Astrocyte (in vitro differentiated cells and primary cell): ENCODE results near the gene AP5S1. TPM values are rescaled to one million over a fixed set of nuclear protein-coding genes. Genes with fewer than 3 reads are reported as not detected.

ENCODE experiments used
- DNase-seq: peaks from one replicate; pipeline ENCODE4 v3.0.0-alpha.2; 2010; ENCODE audit warnings: low read depth
- FAIRE-seq: peaks from 2 replicates; lab custom pipeline; 2011; peaks lifted over from hg19 to GRCh38; lab: Jason Lieb, UNC
- H2AFZ ChIP-seq: 2 replicates; pipeline ENCODE4 v1.6.0; 2012; ENCODE audit warnings: low read depth, low read length, inconsistent platforms
- H3K27ac ChIP-seq: 2 replicates; pipeline ENCODE4 v1.5.1; 2011; ENCODE audit warnings: low read depth, low read length, inconsistent platforms
- H3K27me3 ChIP-seq: 2 replicates; pipeline ENCODE4 v1.6.0; 2011; ENCODE audit warnings: low read length, inconsistent platforms; ENCODE audit not compliant: insufficient read depth
- H3K36me3 ChIP-seq: 2 replicates; pipeline ENCODE4 v1.5.1; 2011; ENCODE audit warnings: low read length, inconsistent platforms; ENCODE audit not compliant: insufficient read depth
- H3K4me1 ChIP-seq: 2 replicates; pipeline ENCODE4 v1.5.1; 2011; ENCODE audit warnings: low read length, inconsistent platforms; ENCODE audit not compliant: insufficient read depth
- H3K4me2 ChIP-seq: 2 replicates; pipeline ENCODE4 v1.6.0; 2012; ENCODE audit warnings: low read length, inconsistent platforms
- H3K4me3 ChIP-seq: 2 replicates; pipeline ENCODE4 v1.5.1; 2011; ENCODE audit warnings: low read depth, mild to moderate bottlenecking, low read length, inconsistent platforms; ENCODE audit not compliant: insufficient read depth
- H3K79me2 ChIP-seq: 2 replicates; pipeline ENCODE4 v1.6.0; 2012; ENCODE audit warnings: mild to moderate bottlenecking, low read length, inconsistent platforms; ENCODE audit not compliant: insufficient read depth
- H3K9ac ChIP-seq: 2 replicates; pipeline ENCODE4 v1.6.0; 2012; ENCODE audit warnings: mild to moderate bottlenecking, low read length, inconsistent platforms
- H3K9me3 ChIP-seq: 2 replicates; pipeline ENCODE4 v1.5.1; 2012; ENCODE audit warnings: low read depth, mild to moderate bottlenecking, low read length, inconsistent platforms; ENCODE audit not compliant: insufficient read depth
- H4K20me1 ChIP-seq: 2 replicates; pipeline ENCODE4 v1.6.0; 2012; ENCODE audit warnings: low read length, inconsistent platforms; ENCODE audit not compliant: insufficient read depth
- H3K27ac Mint-ChIP-seq: one replicate; pipeline ENCODE4 v1.8.0; 2021; ENCODE audit warnings: mild to moderate bottlenecking, mixed read lengths; ENCODE audit not compliant: unreplicated experiment
- H3K27me3 Mint-ChIP-seq: one replicate; pipeline ENCODE4 v1.8.0; 2021; ENCODE audit warnings: low read depth, mixed read lengths; ENCODE audit not compliant: unreplicated experiment
- H3K36me3 Mint-ChIP-seq: one replicate; pipeline ENCODE4 v1.8.0; 2021; ENCODE audit warnings: low read depth, mixed read lengths; ENCODE audit not compliant: unreplicated experiment
- H3K4me1 Mint-ChIP-seq: one replicate; pipeline ENCODE4 v1.8.0; 2021; ENCODE audit warnings: low read depth, mixed read lengths; ENCODE audit not compliant: unreplicated experiment
- H3K4me3 Mint-ChIP-seq: one replicate; pipeline ENCODE4 v1.8.0; 2021; ENCODE audit warnings: mild to moderate bottlenecking, moderate library complexity, mixed read lengths; ENCODE audit not compliant: unreplicated experiment
- H3K9me3 Mint-ChIP-seq: one replicate; pipeline ENCODE4 v1.8.0; 2021; ENCODE audit warnings: mild to moderate bottlenecking, mixed read lengths; ENCODE audit not compliant: unreplicated experiment
- EZH2 ChIP-seq: IDR thresholded peaks from 2 replicates; pipeline ENCODE4 v1.6.1; 2012; ENCODE audit warnings: mild to moderate bottlenecking, low read length, inconsistent platforms; ENCODE audit not compliant: insufficient read depth
- total RNA-seq: library from RNA; stranded (reverse); gene quantifications from 2 replicates; pipeline ENCODE4 v1.2.1, GENCODE V29; 2021
- TF ChIP-seq, protein P1 (sequence below): IDR thresholded peaks from 2 replicates; pipeline ENCODE4 v1.5.1; 2011; ENCODE audit warnings: low read depth, mild to moderate bottlenecking, inconsistent platforms, low read length, moderate library complexity; ENCODE audit not compliant: insufficient read depth

The AP5S1 gene
- total RNA-seq, 1 donor from 2014 or later, result 12.6 TPM

DNA sequence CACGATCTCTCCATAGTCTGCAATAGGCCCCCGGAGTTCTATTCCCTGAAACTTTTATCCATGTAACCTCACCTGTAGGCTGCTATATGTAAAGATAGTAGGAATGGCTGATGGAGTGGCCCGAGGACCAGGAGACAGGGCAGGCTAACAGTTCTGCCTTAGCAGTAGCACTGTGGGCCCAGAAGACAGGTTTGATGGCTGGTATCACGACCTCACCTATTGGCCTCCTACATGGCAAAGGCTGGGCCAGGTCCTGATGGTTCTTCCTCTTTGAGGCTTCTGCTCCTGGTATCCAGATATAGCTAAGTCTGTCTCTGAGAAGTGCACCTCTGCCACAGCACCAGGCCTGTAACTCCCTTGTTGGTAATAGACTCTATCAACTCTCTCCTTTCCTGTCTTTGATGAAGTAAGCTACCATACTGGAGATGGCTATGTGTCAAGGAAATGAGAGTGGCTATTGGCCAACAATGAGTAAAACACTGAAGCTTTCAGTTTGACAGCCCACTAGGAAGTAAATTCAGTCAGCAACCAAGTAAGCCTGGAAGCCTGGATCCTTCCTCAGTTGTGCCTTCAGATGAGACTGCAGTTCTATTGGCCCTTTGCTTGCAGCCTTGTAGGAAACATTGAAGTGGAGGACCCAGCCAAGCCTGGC, 44.8 kb upstream of the AP5S1 start:
- Histone ChIP-seq H3K79me2 (no peaks in the 10 kb centered on the region), H3K4me3 (no peak overlapping the region), H3K4me2 (no peak overlapping the region), H3K27me3 (peaks cover 5% of the 10 kb centered on the region), H4K20me1 (no peaks in the 10 kb centered on the region), H3K36me3 (no peaks in the 10 kb centered on the region), H3K27ac (no peak overlapping the region), H3K9ac (no peak overlapping the region), H3K9me3 (no peaks in the 10 kb centered on the region), H3K4me1 (no peaks in the 10 kb centered on the region), H2AFZ (no peak overlapping the region)
- Mint-ChIP-seq H3K4me3 (no peak overlapping the region), H3K27ac (no peak overlapping the region), H3K27me3 (peaks cover 22% of the 10 kb centered on the region), H3K36me3 (no peaks in the 10 kb centered on the region), H3K9me3 (no peaks in the 10 kb centered on the region), H3K4me1 (peaks cover 4% of the 10 kb centered on the region)
- FAIRE-seq, result no peak
- TF ChIP-seq, protein P1, sequence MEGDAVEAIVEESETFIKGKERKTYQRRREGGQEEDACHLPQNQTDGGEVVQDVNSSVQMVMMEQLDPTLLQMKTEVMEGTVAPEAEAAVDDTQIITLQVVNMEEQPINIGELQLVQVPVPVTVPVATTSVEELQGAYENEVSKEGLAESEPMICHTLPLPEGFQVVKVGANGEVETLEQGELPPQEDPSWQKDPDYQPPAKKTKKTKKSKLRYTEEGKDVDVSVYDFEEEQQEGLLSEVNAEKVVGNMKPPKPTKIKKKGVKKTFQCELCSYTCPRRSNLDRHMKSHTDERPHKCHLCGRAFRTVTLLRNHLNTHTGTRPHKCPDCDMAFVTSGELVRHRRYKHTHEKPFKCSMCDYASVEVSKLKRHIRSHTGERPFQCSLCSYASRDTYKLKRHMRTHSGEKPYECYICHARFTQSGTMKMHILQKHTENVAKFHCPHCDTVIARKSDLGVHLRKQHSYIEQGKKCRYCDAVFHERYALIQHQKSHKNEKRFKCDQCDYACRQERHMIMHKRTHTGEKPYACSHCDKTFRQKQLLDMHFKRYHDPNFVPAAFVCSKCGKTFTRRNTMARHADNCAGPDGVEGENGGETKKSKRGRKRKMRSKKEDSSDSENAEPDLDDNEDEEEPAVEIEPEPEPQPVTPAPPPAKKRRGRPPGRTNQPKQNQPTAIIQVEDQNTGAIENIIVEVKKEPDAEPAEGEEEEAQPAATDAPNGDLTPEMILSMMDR, result no peak
- no peak for TF ChIP-seq EZH2
- DNase-seq, result no peak

DNA sequence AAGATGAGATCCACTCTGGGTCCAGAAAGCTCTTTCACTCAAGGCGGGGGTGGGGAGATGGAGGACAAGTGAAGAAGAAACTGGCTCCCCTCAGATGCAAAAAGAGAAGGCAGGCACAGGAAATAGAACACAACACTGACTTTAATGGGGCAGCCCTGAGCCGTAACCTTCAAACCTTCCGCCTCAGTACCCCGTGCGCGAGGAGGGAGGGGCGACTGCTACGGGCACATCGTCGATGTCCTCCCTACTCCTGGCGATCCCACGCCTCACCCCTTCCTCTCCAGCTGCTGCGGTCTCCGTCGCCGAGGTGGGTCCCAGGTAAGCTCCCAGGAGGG, 43.0 kb upstream of the AP5S1 start:
- H3K36me3 ChIP-seq, result no peaks in the 10 kb centered on the region
- Mint-ChIP-seq H3K9me3 (no peaks in the 10 kb centered on the region), H3K27me3 (peaks cover 22% of the 10 kb centered on the region), H3K4me1 (peaks cover 9% of the 10 kb centered on the region), H3K27ac (no peak overlapping the region), H3K36me3 (no peaks in the 10 kb centered on the region), H3K4me3 (peak overlapping the region; percentile 66)
- peak overlapping the region; percentile 43 for H3K4me3 ChIP-seq
- peak overlapping the region; percentile 34 for H3K9ac ChIP-seq
- peaks cover 10% of the 10 kb centered on the region for H4K20me1 ChIP-seq
- H3K4me1 ChIP-seq, result no peaks in the 10 kb centered on the region
- H2AFZ ChIP-seq, result peak overlapping the region; percentile 84
- no peaks in the 10 kb centered on the region for H3K79me2 ChIP-seq
- FAIRE-seq, result no peak
- H3K4me2 ChIP-seq, result peak overlapping the region; percentile 84
- H3K9me3 ChIP-seq, result no peaks in the 10 kb centered on the region
- no peak for DNase-seq
- peaks cover 5% of the 10 kb centered on the region for H3K27me3 ChIP-seq
- no peak overlapping the region for H3K27ac ChIP-seq
- no peak for TF ChIP-seq EZH2
- TF ChIP-seq, protein P1, result no peak

DNA sequence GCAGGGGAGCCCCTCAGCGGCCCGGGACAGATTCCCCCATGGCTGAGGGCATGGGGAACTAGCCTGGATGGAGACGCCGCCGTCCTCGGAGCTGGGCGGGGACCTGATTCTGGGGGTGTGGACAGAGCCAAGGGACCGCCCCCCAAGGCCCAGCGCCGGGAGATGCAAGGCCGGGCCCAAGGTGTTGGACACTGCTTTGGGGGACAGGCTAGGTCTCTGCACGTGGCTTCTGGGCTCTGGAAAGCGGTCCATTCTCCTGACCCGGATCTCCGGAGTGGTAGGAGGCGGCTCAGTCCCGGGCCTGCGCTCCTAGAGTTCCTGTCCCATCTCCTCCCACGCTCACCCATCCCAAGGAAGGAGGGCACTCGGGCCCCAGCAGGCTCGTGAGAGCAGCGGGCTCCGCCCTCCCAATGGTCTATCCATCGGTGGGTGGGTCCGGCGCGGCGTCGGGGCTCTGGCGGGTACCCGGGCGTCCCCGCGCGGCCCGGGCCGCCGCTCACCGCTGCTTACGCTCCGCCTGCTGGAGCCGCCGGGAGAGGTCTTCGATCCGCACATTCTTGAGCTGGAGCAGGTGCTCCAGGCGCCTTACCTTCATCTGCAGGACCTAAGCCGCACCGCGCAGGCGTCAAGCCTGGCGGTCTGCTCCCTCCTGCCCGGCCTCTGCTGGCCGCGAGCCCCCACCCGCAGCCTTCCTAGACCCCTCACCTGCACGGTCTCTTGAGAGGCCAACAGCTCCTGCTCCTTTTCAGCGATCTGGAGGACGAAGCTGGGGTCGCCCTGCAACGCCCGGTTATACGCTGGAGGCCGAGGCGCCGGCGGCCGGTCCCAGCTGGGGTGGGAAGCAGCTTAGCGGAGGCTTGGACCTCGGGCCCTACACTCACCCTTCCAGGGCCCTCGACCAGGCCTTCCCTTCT, 42.4 kb upstream of the AP5S1 start:
- DNase-seq (no peak), FAIRE-seq (no peak)
- H3K9me3 ChIP-seq, result no peaks in the 10 kb centered on the region
- peak overlapping the region; percentile 84 for H2AFZ ChIP-seq
- no peaks in the 10 kb centered on the region for H3K4me1 ChIP-seq
- no peak overlapping the region for H3K4me3 Mint-ChIP-seq
- H4K20me1 ChIP-seq, result peaks cover 16% of the 10 kb centered on the region
- peaks cover 22% of the 10 kb centered on the region for H3K27me3 Mint-ChIP-seq
- H3K79me2 ChIP-seq, result peaks cover 3% of the 10 kb centered on the region
- H3K27me3 ChIP-seq, result peaks cover 5% of the 10 kb centered on the region
- peak overlapping the region; percentile 43 for H3K4me3 ChIP-seq
- no peak overlapping the region for H3K27ac ChIP-seq
- H3K4me1 Mint-ChIP-seq, result peaks cover 9% of the 10 kb centered on the region
- no peak for TF ChIP-seq EZH2
- H3K36me3 ChIP-seq, result no peaks in the 10 kb centered on the region
- H3K4me2 ChIP-seq, result peak overlapping the region; percentile 84
- no peak overlapping the region for H3K27ac Mint-ChIP-seq
- H3K9me3 Mint-ChIP-seq, result no peaks in the 10 kb centered on the region
- H3K9ac ChIP-seq, result peak overlapping the region; percentile 34
- H3K36me3 Mint-ChIP-seq, result no peaks in the 10 kb centered on the region
